Measurements from ENCODE around the gene MRPL44.

MRPL44 gene

DNA sequence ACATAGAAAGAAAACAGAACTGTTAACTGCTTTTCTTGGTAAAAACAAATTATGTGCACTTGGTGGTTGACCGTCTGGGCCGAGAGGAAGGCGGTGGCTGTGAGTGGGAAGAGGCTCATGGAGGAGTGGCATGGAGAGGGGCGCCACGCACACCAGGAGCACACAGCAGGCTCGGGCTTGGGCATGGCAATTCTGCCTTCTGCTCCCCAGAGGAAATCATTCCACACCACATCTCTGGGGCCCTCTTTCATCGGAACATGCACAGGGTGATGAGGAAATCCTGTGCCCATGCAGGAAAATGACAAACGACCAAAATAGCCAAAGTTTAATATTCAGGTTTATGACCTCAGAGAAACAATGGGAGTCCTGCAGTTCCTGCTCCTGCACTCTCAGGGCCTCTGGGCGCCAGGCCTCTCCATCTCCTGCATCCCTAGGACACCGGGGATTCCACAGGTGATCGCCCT lies 38.6 kb upstream of the MRPL44 start:
- 6% methylated on average over 10 of the region's 11 CpGs for WGBS (ENCODE audit: insufficient coverage)
- no peaks in the 10 kb centered on the region for H3K9me3 ChIP-seq (ENCODE audit: control extremely low read depth in 1 of 5, control insufficient read depth in 4 of 5, insufficient read depth in 2 of 5, low read depth in 1 of 5, low read length in 4 of 5)
- H3K4me3 ChIP-seq (ENCODE audit: control insufficient read depth in 1 of 7, extremely low read depth in 1 of 7, insufficient read depth in 4 of 7, low read depth in 2 of 7, low read length in 6 of 7) = peak overlapping the region in 2 of 7 experiments; percentile 40 to 54
- H3K27ac ChIP-seq (ENCODE audit: insufficient read depth in 1 of 2, low read depth in 1 of 2, low read length in 2 of 2, poor library complexity in 1 of 2, severe bottlenecking in 2 of 2) = no peak overlapping the region
- no peak for DNase-seq
- H3K4me1 ChIP-seq (ENCODE audit: control extremely low read depth in 1 of 4, control insufficient read depth in 4 of 4, insufficient read depth in 4 of 4, low read length in 3 of 4) = peaks cover 4 to 18% (median 10%) of the 10 kb centered on the region in 4 experiments
- no peaks in the 10 kb centered on the region for H3K27me3 ChIP-seq (replicated peaks in 2 of 5; ENCODE audit: control insufficient read depth in 4 of 5, insufficient read depth in 5 of 5, low read length in 4 of 5)
- ChIA-PET POLR2A (no interaction called here), CTCF (no interaction called here)
- peaks cover 2 to 10% (median 5%) of the 10 kb centered on the region in 4 experiments for H3K36me3 ChIP-seq (ENCODE audit: control insufficient read depth in 4 of 4, insufficient read depth in 4 of 4, low read length in 3 of 4)

GRCh38 chr2:223920109-223920508 lies 37.2 kb upstream of the MRPL44 start:
- no peaks in the 10 kb centered on the region for H3K27me3 ChIP-seq (replicated peaks in 2 of 5; ENCODE audit: control insufficient read depth in 4 of 5, insufficient read depth in 5 of 5, low read length in 4 of 5)
- ChIA-PET CTCF (interaction anchor here (1.1 to 1.8 kb wide), 2 partner anchors 9 to 42 kb away, joined by 4 to 5 read pairs; no protein-coding TSS in a partner anchor), POLR2A (no interaction called here)
- WGBS (ENCODE audit: insufficient coverage) = 96% methylated on average over 4 of the region's 4 CpGs
- H3K36me3 ChIP-seq (ENCODE audit: control insufficient read depth in 4 of 4, insufficient read depth in 4 of 4, low read length in 3 of 4) = peaks cover 2 to 8% (median 5%) of the 10 kb centered on the region in 4 experiments
- H3K4me1 ChIP-seq (ENCODE audit: control extremely low read depth in 1 of 4, control insufficient read depth in 4 of 4, insufficient read depth in 4 of 4, low read length in 3 of 4) = peaks cover 0 to 17% (median 10%) of the 10 kb centered on the region in 4 experiments
- DNase-seq = no peak
- no peak overlapping the region for H3K27ac ChIP-seq (ENCODE audit: insufficient read depth in 1 of 2, low read depth in 1 of 2, low read length in 2 of 2, poor library complexity in 1 of 2, severe bottlenecking in 2 of 2)
- no peak overlapping the region for H3K4me3 ChIP-seq (ENCODE audit: control insufficient read depth in 1 of 7, extremely low read depth in 1 of 7, insufficient read depth in 4 of 7, low read depth in 2 of 7, low read length in 6 of 7)
- H3K9me3 ChIP-seq (ENCODE audit: control extremely low read depth in 1 of 5, control insufficient read depth in 4 of 5, insufficient read depth in 2 of 5, low read depth in 1 of 5, low read length in 4 of 5) = no peaks in the 10 kb centered on the region

- Histone ChIP-seq H3K4me3 (ENCODE audit: control insufficient read depth in 1 of 7, extremely low read depth in 1 of 7, insufficient read depth in 4 of 7, low read depth in 2 of 7, low read length in 6 of 7) (no peak overlapping the region), H3K4me1 (ENCODE audit: control extremely low read depth in 1 of 4, control insufficient read depth in 4 of 4, insufficient read depth in 4 of 4, low read length in 3 of 4) (peaks cover 0 to 14% (median 10%) of the 10 kb centered on the region in 4 experiments)
- POLR2A ChIA-PET = no interaction called here
Observed at GRCh38 chr2:223921204-223921603, 36.1 kb upstream of the MRPL44 start.

DNA sequence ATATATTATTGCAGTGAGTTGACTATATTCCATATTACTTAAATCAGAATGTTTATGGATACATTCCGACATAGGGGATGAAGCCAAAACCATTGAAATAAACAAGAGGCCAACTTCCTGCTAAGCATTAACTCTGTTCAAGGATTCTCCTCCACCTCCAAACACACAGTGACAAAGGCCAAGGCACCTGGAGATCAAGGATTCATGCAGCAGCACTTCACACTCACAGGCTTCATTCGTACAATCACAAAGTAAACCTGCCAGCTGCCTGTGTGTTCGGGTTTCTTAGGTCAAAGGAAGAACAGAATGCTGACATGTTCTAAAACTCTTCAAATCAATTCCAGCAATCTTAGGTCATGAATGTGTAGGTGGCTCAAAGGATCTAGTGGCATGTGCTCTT lies 35.0 kb upstream of the MRPL44 start:
- Histone ChIP-seq H3K4me1 (ENCODE audit: control extremely low read depth in 1 of 4, control insufficient read depth in 4 of 4, insufficient read depth in 4 of 4, low read length in 3 of 4) (peaks cover 0 to 14% (median 8%) of the 10 kb centered on the region in 4 experiments), H3K4me3 (ENCODE audit: control insufficient read depth in 1 of 7, extremely low read depth in 1 of 7, insufficient read depth in 4 of 7, low read depth in 2 of 7, low read length in 6 of 7) (no peak overlapping the region), H3K36me3 (ENCODE audit: control insufficient read depth in 4 of 4, insufficient read depth in 4 of 4, low read length in 3 of 4) (peaks cover 0 to 4% (median 0%) of the 10 kb centered on the region in 4 experiments), H3K27ac (ENCODE audit: insufficient read depth in 1 of 2, low read depth in 1 of 2, low read length in 2 of 2, poor library complexity in 1 of 2, severe bottlenecking in 2 of 2) (no peak overlapping the region), H3K27me3 (replicated peaks in 2 of 5; ENCODE audit: control insufficient read depth in 4 of 5, insufficient read depth in 5 of 5, low read length in 4 of 5) (no peaks in the 10 kb centered on the region), H3K9me3 (ENCODE audit: control extremely low read depth in 1 of 5, control insufficient read depth in 4 of 5, insufficient read depth in 2 of 5, low read depth in 1 of 5, low read length in 4 of 5) (peaks cover 3 to 13% (median 6%) of the 10 kb centered on the region in 5 experiments)
- POLR2A ChIA-PET = no interaction called here
- no peak for DNase-seq
- WGBS (ENCODE audit: insufficient coverage) = 100% methylated on average over 1 of the region's 3 CpGs
- CTCF ChIA-PET = no interaction called here

More at GRCh38 chr2:223921204-223921603, 36.1 kb upstream of the MRPL44 start:
- no peaks in the 10 kb centered on the region for H3K27me3 ChIP-seq (replicated peaks in 2 of 5; ENCODE audit: control insufficient read depth in 4 of 5, insufficient read depth in 5 of 5, low read length in 4 of 5)
- peaks cover 0 to 2% (median 0%) of the 10 kb centered on the region in 5 experiments for H3K9me3 ChIP-seq (ENCODE audit: control extremely low read depth in 1 of 5, control insufficient read depth in 4 of 5, insufficient read depth in 2 of 5, low read depth in 1 of 5, low read length in 4 of 5)
- H3K27ac ChIP-seq (ENCODE audit: insufficient read depth in 1 of 2, low read depth in 1 of 2, low read length in 2 of 2, poor library complexity in 1 of 2, severe bottlenecking in 2 of 2) = no peak overlapping the region
- CTCF ChIA-PET = no interaction called here
- no peak for DNase-seq
- peaks cover 0 to 4% (median 3%) of the 10 kb centered on the region in 4 experiments for H3K36me3 ChIP-seq (ENCODE audit: control insufficient read depth in 4 of 4, insufficient read depth in 4 of 4, low read length in 3 of 4)

DNA sequence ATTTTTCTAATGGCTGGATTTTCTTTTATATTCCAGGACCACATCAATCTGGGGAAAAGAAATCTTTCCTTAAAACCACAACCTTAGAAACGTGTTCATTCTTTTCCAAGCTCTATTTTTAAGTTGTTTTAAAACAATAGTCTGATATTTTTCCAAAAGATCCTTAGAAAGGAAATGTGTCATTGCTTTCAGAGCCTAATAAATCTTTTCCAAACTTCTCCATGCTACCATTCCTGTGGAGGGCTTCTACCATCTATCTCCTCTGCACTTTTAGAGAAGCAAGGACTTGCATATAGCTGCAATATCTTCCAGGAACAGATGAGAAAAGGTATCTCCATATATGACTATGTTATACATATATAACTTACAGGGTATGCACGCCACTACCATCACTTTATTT lies 33.3 kb upstream of the MRPL44 start:
- 100% methylated on average over 1 of the region's 2 CpGs for WGBS (ENCODE audit: insufficient coverage)
- Histone ChIP-seq H3K27ac (ENCODE audit: insufficient read depth in 1 of 2, low read depth in 1 of 2, low read length in 2 of 2, poor library complexity in 1 of 2, severe bottlenecking in 2 of 2) (no peak overlapping the region), H3K9me3 (ENCODE audit: control extremely low read depth in 1 of 5, control insufficient read depth in 4 of 5, insufficient read depth in 2 of 5, low read depth in 1 of 5, low read length in 4 of 5) (peaks cover 5 to 17% (median 6%) of the 10 kb centered on the region in 5 experiments), H3K4me1 (ENCODE audit: control extremely low read depth in 1 of 4, control insufficient read depth in 4 of 4, insufficient read depth in 4 of 4, low read length in 3 of 4) (peaks cover 0 to 9% (median 4%) of the 10 kb centered on the region in 4 experiments), H3K36me3 (ENCODE audit: control insufficient read depth in 4 of 4, insufficient read depth in 4 of 4, low read length in 3 of 4) (peaks cover 0 to 4% (median 0%) of the 10 kb centered on the region in 4 experiments), H3K27me3 (replicated peaks in 2 of 5; ENCODE audit: control insufficient read depth in 4 of 5, insufficient read depth in 5 of 5, low read length in 4 of 5) (no peaks in the 10 kb centered on the region), H3K4me3 (ENCODE audit: control insufficient read depth in 1 of 7, extremely low read depth in 1 of 7, insufficient read depth in 4 of 7, low read depth in 2 of 7, low read length in 6 of 7) (no peak overlapping the region)
- ChIA-PET POLR2A (no interaction called here), CTCF (no interaction called here)
- DNase-seq = no peak

DNA sequence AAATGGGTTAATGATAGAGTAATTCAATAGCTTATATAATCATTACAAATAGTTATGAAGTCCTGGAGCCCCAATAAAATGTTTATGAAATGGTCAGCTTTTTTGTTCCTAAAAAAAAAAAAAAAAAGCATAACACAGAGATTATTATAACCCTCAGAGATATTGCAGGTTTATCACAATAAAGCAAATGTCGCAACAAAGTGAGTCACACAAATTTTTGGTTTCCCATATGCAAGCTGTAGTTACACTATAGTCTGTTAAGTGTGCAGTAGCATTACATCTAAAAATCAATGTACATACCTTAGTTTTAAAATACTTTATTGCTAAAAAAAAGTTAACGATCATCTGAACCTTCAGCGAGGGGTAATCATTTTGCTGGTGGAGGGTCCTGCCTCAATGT lies 32.2 kb upstream of the MRPL44 start:
- POLR2A ChIA-PET = no interaction called here
- H3K27ac ChIP-seq (ENCODE audit: insufficient read depth in 1 of 2, low read depth in 1 of 2, low read length in 2 of 2, poor library complexity in 1 of 2, severe bottlenecking in 2 of 2) = no peak overlapping the region
- CTCF ChIA-PET = interaction anchor here (1.0 kb wide), 1 partner anchor 16 kb away, joined by 3 read pairs; no protein-coding TSS in a partner anchor

DNA sequence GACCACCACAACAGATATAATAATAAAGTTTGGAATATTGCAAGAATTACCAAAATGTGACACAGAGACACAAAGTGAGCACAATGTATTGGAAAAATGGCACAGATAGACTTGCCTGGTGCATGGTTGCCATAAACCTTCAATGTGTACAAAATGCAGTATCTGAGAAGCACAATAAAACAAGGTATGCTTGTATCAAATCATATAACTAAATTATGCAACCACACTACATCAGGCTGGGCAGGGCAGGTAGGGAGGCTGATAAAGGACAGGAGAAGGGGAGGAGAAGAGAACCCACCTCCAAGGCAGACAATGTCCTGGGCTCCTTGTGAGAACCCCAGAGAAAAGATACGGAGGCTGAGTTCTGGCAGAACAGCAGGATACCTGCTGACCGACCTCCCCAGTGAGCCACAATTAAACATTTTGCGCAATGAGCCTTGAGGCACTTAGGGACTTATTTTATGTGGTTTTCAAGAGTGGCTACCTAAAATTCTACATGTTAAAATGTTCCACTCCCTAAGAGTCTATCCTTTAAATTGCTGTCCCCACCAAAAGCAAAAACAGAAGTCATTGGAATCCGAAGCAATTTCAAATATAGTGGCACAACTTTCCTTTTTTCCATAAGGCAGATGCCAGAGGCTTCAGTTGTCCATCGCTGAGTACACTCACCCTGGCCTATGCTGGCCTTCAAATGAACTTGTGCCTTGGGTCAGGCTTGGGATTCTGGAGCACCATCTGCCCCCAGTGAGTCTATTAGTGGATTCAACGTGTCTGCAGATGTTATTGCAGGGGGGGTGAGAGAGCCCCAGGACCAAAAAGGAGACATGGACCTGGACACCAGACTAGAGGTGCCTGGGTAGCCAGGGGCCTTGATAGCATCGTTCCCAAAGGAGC lies 28.9 kb upstream of the MRPL44 start:
- CTCF ChIA-PET = interaction anchor here (1.6 kb wide), 1 partner anchor 8 kb away, joined by 4 read pairs; no protein-coding TSS in a partner anchor
- 88% methylated on average over 6 of the region's 7 CpGs for WGBS (ENCODE audit: insufficient coverage)
- no peak overlapping the region for H3K27ac ChIP-seq (ENCODE audit: insufficient read depth in 1 of 2, low read depth in 1 of 2, low read length in 2 of 2, poor library complexity in 1 of 2, severe bottlenecking in 2 of 2)
- peaks cover 0 to 2% (median 0%) of the 10 kb centered on the region in 4 experiments for H3K36me3 ChIP-seq (ENCODE audit: control insufficient read depth in 4 of 4, insufficient read depth in 4 of 4, low read length in 3 of 4)
- no peak for DNase-seq
- no peaks in the 10 kb centered on the region for H3K27me3 ChIP-seq (replicated peaks in 2 of 5; ENCODE audit: control insufficient read depth in 4 of 5, insufficient read depth in 5 of 5, low read length in 4 of 5)
- POLR2A ChIA-PET = no interaction called here
- H3K4me1 ChIP-seq (ENCODE audit: control extremely low read depth in 1 of 4, control insufficient read depth in 4 of 4, insufficient read depth in 4 of 4, low read length in 3 of 4) = peaks cover 4 to 19% (median 16%) of the 10 kb centered on the region in 4 experiments
- peaks cover 5 to 17% (median 6%) of the 10 kb centered on the region in 5 experiments for H3K9me3 ChIP-seq (ENCODE audit: control extremely low read depth in 1 of 5, control insufficient read depth in 4 of 5, insufficient read depth in 2 of 5, low read depth in 1 of 5, low read length in 4 of 5)
- H3K4me3 ChIP-seq (ENCODE audit: control insufficient read depth in 1 of 7, extremely low read depth in 1 of 7, insufficient read depth in 4 of 7, low read depth in 2 of 7, low read length in 6 of 7) = no peak overlapping the region

More for the DNA sequence above, 32.2 kb upstream of the MRPL44 start:
- Histone ChIP-seq H3K27me3 (replicated peaks in 2 of 5; ENCODE audit: control insufficient read depth in 4 of 5, insufficient read depth in 5 of 5, low read length in 4 of 5) (no peaks in the 10 kb centered on the region), H3K36me3 (ENCODE audit: control insufficient read depth in 4 of 4, insufficient read depth in 4 of 4, low read length in 3 of 4) (peaks cover 0 to 2% (median 0%) of the 10 kb centered on the region in 4 experiments), H3K9me3 (ENCODE audit: control extremely low read depth in 1 of 5, control insufficient read depth in 4 of 5, insufficient read depth in 2 of 5, low read depth in 1 of 5, low read length in 4 of 5) (peaks cover 5 to 17% (median 6%) of the 10 kb centered on the region in 5 experiments), H3K4me3 (ENCODE audit: control insufficient read depth in 1 of 7, extremely low read depth in 1 of 7, insufficient read depth in 4 of 7, low read depth in 2 of 7, low read length in 6 of 7) (no peak overlapping the region), H3K4me1 (ENCODE audit: control extremely low read depth in 1 of 4, control insufficient read depth in 4 of 4, insufficient read depth in 4 of 4, low read length in 3 of 4) (peaks cover 4 to 12% (median 9%) of the 10 kb centered on the region in 4 experiments)
- 100% methylated on average over 2 of the region's 3 CpGs for WGBS (ENCODE audit: insufficient coverage)
- no peak for DNase-seq
